RWPE1 (cell line): ENCODE data around the gene SORBS1.

Experiments
- CTCF ChIA-PET: fragments of 350-600 bp; sonication (Branson Sonifier 250); formaldehyde crosslinking; extraction: SDS; loops from one replicate; lab custom pipeline; 2021; lab: Yijun Ruan, JAX
- POLR2A ChIA-PET: fragments of 400-600 bp; formaldehyde crosslinking; extraction: SDS; loops from one replicate; lab custom pipeline; 2020; ENCODE audit warnings: antibody characterized with exemption; ENCODE audit not compliant: low non-redundant PET; lab: Yijun Ruan, JAX
- DNase-seq: peaks from one replicate; pipeline ENCODE4 v3.0.0; 2012; ENCODE audit warnings: low spot score
- H3K27ac ChIP-seq: fragments of 450-650 bp; 2 replicates; pipeline ENCODE4 v1.5.1; 2017
- TF ChIP-seq, protein P1 (sequence below): fragments of 450-650 bp; conservative IDR thresholded peaks from 2 replicates; pipeline ENCODE4 v1.5.1; 2017; ENCODE audit warnings: low read depth, mild to moderate bottlenecking

SORBS1 gene

DNA sequence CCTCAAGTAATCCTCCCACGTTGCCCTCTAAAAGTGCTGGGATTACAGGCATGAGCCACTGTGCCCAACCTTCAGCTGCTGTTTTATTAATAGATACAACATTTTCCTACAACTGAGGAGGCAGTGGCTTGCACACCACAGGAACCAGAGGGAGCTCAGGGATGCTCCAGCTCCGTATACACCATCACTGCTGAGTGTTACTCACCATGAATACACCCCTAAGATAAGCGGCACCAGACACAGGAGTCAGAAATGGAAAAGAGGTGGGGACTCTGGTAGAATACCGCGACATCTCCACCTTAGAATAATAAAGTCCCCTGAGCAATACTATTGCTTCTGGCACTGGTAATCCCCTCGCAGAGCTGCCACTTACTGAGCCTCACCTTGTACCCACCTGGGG is 201.7 kb downstream of the SORBS1 start:
- H3K27ac ChIP-seq = no peak overlapping the region
- no peak for DNase-seq
- ChIA-PET CTCF (interaction anchor here (0.5 to 3.0 kb wide), 6 partner anchors 15 to 171 kb away, joined by 3 to 17 read pairs (median 4); no protein-coding TSS in a partner anchor), POLR2A (no interaction called here)
- TF ChIP-seq, protein P1, sequence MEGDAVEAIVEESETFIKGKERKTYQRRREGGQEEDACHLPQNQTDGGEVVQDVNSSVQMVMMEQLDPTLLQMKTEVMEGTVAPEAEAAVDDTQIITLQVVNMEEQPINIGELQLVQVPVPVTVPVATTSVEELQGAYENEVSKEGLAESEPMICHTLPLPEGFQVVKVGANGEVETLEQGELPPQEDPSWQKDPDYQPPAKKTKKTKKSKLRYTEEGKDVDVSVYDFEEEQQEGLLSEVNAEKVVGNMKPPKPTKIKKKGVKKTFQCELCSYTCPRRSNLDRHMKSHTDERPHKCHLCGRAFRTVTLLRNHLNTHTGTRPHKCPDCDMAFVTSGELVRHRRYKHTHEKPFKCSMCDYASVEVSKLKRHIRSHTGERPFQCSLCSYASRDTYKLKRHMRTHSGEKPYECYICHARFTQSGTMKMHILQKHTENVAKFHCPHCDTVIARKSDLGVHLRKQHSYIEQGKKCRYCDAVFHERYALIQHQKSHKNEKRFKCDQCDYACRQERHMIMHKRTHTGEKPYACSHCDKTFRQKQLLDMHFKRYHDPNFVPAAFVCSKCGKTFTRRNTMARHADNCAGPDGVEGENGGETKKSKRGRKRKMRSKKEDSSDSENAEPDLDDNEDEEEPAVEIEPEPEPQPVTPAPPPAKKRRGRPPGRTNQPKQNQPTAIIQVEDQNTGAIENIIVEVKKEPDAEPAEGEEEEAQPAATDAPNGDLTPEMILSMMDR = no peak

DNA sequence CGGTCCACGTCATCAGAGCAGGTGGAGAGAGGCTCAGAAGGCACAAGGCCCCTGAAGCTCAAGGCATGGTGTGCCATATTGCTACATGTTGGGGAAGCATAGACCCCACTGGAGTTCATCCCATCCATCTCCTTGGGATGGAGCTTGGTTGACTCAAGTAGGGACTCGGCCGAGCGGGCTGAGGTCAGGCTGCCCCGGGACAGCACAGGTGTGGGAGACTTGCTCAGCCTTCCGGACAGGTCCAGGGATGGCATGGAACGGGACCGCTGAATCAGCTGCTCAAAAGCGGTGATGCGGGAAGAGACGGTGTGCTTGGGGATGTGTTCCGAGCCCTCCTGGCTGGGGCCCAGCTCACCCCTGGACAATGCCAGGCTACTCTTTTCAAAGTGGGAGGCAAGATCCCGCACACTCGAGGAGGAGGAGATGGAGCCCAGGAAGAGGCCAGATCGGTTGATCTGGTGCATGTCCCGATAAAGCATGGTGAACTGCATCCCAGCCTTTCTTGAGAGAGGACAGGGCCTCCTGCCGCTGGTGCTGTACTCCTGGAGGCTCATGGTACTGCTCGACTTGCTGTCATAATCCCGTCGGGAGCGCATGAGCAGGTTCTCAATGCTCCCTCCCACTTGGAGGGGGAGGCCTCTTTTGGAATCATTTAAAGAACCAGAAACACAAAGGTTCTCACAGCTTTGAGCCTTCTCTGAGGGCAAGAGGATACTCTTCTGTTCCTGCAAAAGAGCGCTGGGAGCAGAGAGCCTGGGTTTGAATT is 204.8 kb downstream of the SORBS1 start:
- CTCF ChIA-PET = interaction anchor here (0.6 kb wide), 1 partner anchor 10 kb away, joined by 6 read pairs; no protein-coding TSS in a partner anchor
- DNase-seq = no peak
- H3K27ac ChIP-seq = no peak overlapping the region
- TF ChIP-seq, protein P1 = no peak
- POLR2A ChIA-PET = no interaction called here

DNA sequence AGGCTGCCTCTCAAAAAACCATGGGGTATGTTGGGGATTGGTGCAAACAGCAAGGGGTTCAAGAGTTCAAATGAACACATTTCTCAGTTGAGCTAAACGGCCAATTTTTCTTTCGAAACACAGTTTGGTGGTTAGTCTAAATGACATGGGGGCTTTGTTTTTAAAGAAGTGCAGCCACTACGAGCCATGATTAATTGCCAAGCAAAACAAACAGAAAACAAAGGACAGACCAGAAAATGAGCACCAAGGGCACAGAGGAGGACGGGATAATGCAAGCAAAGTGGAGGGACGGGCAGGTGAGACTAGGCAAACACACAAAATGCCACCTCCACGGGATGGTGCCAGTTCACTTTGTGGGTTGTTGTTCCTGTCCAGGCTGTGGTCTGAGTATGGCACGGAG is 205.9 kb downstream of the SORBS1 start:
- CTCF ChIA-PET = interaction anchor here (0.7 kb wide), 1 partner anchor 234 kb away, joined by 3 read pairs; no protein-coding TSS in a partner anchor
- no peak for DNase-seq
- POLR2A ChIA-PET = no interaction called here
- H3K27ac ChIP-seq = no peak overlapping the region
- TF ChIP-seq, protein P1 = no peak

DNA sequence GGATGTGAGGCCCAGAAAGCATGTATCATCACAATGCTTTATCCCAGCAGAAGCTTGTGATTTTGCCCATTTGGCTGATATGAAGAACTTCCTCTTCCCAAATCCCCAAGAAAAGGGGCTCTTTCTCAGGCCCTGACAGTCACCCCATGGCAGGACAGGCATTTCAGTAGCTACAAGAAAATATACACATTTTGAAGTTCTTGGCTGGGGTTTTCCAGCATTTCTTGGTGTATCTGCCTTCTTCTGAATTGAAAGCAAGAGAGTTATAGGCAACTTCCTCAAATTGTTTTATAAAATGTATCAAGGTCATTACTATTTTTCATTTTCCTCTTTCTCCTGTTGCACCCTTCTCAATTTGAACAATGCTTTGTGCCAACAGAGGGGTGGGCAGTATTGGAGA is 207.1 kb downstream of the SORBS1 start:
- POLR2A ChIA-PET = no interaction called here

DNA sequence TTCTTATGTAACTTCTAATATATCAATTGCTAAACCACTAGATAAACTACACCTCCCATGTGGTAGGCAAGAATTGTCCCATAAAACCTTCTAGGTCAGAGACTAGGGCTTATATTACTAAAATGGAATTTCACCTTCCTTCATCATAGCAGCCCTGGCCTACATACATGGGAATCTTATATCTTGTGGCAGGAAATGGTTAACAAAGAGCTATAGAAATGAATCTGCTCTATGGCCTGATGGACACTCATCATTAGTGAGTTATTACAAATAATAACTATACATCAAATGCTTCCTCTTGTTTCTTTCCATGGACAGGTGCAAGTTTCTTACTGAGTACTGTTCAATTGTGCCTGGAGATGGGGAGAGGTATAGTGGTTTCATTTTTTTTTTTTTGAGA is 208.0 kb downstream of the SORBS1 start:
- CTCF ChIA-PET = interaction anchor here (2.0 kb wide), 1 partner anchor 10 kb away, joined by 4 read pairs; no protein-coding TSS in a partner anchor
- TF ChIP-seq, protein P1 = no peak
- POLR2A ChIA-PET = no interaction called here
- H3K27ac ChIP-seq = no peak overlapping the region
- no peak for DNase-seq

More for the DNA sequence above, 207.1 kb downstream of the SORBS1 start:
- TF ChIP-seq, protein P1 = no peak
- no peak for DNase-seq
- CTCF ChIA-PET = interaction anchor here (0.6 to 2.0 kb wide), 2 partner anchors 9 to 141 kb away, joined by 4 to 5 read pairs; no protein-coding TSS in a partner anchor
- no peak overlapping the region for H3K27ac ChIP-seq

DNA sequence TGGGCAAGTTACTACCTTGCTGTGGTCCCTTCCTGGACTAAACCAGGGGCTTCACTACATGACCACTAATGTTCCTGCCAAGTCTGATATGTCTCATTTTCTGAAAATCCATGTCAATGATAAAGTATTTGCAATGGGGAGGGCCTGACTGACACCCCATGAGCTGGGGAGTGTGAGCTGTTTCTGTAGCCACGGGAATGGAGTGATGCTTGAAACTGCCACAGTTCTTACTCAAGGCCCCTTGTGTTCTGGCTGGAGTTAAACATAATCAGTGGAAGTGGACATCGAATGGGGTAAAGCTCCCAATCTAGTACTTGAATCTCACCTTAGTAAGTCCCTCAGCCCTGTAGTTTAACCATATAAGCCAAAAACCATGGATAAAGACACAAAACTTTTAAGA is 208.5 kb downstream of the SORBS1 start:
- ChIA-PET CTCF (no interaction called here), POLR2A (no interaction called here)
- DNase-seq = no peak
- TF ChIP-seq, protein P1 = no peak
- no peak overlapping the region for H3K27ac ChIP-seq
